ENCODE data around the gene NUTM2A.
"Not testable (repeated sequence)": the region's sequence is repeated elsewhere in the genome, so short reads cannot be mapped to it uniquely, and the experiment has no call there.

NUTM2A gene

GRCh38 chr10:87187573-87187972, 37.7 kb upstream of the NUTM2A start:
- not testable (repeated sequence) for H3K27me3 ChIP-seq (ENCODE audit: insufficient read depth, low read length); H2BK120ac ChIP-seq (ENCODE audit: insufficient read depth, low read length, poor library complexity)
- 100% methylated on average over 1 of the region's 3 CpGs for WGBS (ENCODE audit: extremely low coverage, insufficient coverage, insufficient read length)

GRCh38 chr10:87191841-87192240, 33.4 kb upstream of the NUTM2A start:
- H2BK12ac ChIP-seq (ENCODE audit: low read length); H4K8ac ChIP-seq (ENCODE audit: low read depth, low read length): not testable (repeated sequence)

More at GRCh38 chr10:87187573-87187972, 37.7 kb upstream of the NUTM2A start:
- not testable (repeated sequence) for H4K12ac ChIP-seq (ENCODE audit: low read depth, low read length); H3K9ac ChIP-seq (ENCODE audit: low read length); H3K79me2 ChIP-seq (ENCODE audit: control insufficient read depth, insufficient read depth, low read length, poor library complexity); H2AFZ ChIP-seq (ENCODE audit: insufficient read depth, low read length, poor library complexity); H3K18ac ChIP-seq (ENCODE audit: low read length); H3K36me3 ChIP-seq (ENCODE audit: control insufficient read depth in 1 of 2, insufficient read depth in 2 of 2, low read length in 2 of 2); H2BK5ac ChIP-seq (ENCODE audit: low read depth, low read length, poor library complexity); H3K9me3 ChIP-seq (ENCODE audit: insufficient read depth, low read depth, low read length); H3K23ac ChIP-seq (ENCODE audit: low read length); H3K4me1 ChIP-seq (ENCODE audit: control insufficient read depth in 1 of 2, insufficient read depth in 2 of 2, low read length in 2 of 2); DNase-seq; H3K14ac ChIP-seq (ENCODE audit: low read length); H3K4me3 ChIP-seq (ENCODE audit: low read depth, low read length); H3K4ac ChIP-seq (ENCODE audit: low read depth, low read length); H2AK5ac ChIP-seq (ENCODE audit: low read length); H4K91ac ChIP-seq (ENCODE audit: low read depth, low read length); H2BK12ac ChIP-seq (ENCODE audit: low read length); H3K4me2 ChIP-seq (ENCODE audit: low read length); H3K27ac ChIP-seq (ENCODE audit: low read depth, low read length); H3K79me1 ChIP-seq (ENCODE audit: low read length); H4K8ac ChIP-seq (ENCODE audit: low read depth, low read length)

GRCh38 chr10:87200924-87201323, 24.3 kb upstream of the NUTM2A start:
- H2BK12ac ChIP-seq (ENCODE audit: low read length), result not testable (repeated sequence)
- no CpG with 5 or more reads among the region's 6 CpGs for WGBS (ENCODE audit: extremely low coverage, insufficient coverage, insufficient read length)
- peak; percentile 53 to 81 for DNase-seq

More at GRCh38 chr10:87191841-87192240, 33.4 kb upstream of the NUTM2A start:
- not testable (repeated sequence) for H2AFZ ChIP-seq (ENCODE audit: insufficient read depth, low read length, poor library complexity); H2BK120ac ChIP-seq (ENCODE audit: insufficient read depth, low read length, poor library complexity); H3K4me2 ChIP-seq (ENCODE audit: low read length); H3K9me3 ChIP-seq (ENCODE audit: insufficient read depth, low read depth, low read length); H3K4ac ChIP-seq (ENCODE audit: low read depth, low read length); H3K27ac ChIP-seq (ENCODE audit: low read depth, low read length); H3K23ac ChIP-seq (ENCODE audit: low read length); H3K4me3 ChIP-seq (ENCODE audit: low read depth, low read length); H3K9ac ChIP-seq (ENCODE audit: low read length); H4K12ac ChIP-seq (ENCODE audit: low read depth, low read length); H3K79me2 ChIP-seq (ENCODE audit: control insufficient read depth, insufficient read depth, low read length, poor library complexity); H3K14ac ChIP-seq (ENCODE audit: low read length); H2AK5ac ChIP-seq (ENCODE audit: low read length); H3K27me3 ChIP-seq (ENCODE audit: insufficient read depth, low read length); H3K4me1 ChIP-seq (ENCODE audit: control insufficient read depth in 1 of 2, insufficient read depth in 2 of 2, low read length in 2 of 2); H3K18ac ChIP-seq (ENCODE audit: low read length); H4K91ac ChIP-seq (ENCODE audit: low read depth, low read length); H3K79me1 ChIP-seq (ENCODE audit: low read length); H3K36me3 ChIP-seq (ENCODE audit: control insufficient read depth in 1 of 2, insufficient read depth in 2 of 2, low read length in 2 of 2); H2BK5ac ChIP-seq (ENCODE audit: low read depth, low read length, poor library complexity)
- no CpG with 5 or more reads among the region's 3 CpGs for WGBS (ENCODE audit: extremely low coverage, insufficient coverage, insufficient read length)
- DNase-seq, result peak in 1 of 2 donors; percentile 44

GRCh38 chr10:87204801-87205200, 20.4 kb upstream of the NUTM2A start:
- H3K9ac ChIP-seq (ENCODE audit: low read length); H2AFZ ChIP-seq (ENCODE audit: insufficient read depth, low read length, poor library complexity); H3K4me3 ChIP-seq (ENCODE audit: low read depth, low read length); H2AK5ac ChIP-seq (ENCODE audit: low read length); H3K18ac ChIP-seq (ENCODE audit: low read length); H4K8ac ChIP-seq (ENCODE audit: low read depth, low read length); H3K79me2 ChIP-seq (ENCODE audit: control insufficient read depth, insufficient read depth, low read length, poor library complexity); H3K14ac ChIP-seq (ENCODE audit: low read length); H3K9me3 ChIP-seq (ENCODE audit: insufficient read depth, low read depth, low read length); H2BK120ac ChIP-seq (ENCODE audit: insufficient read depth, low read length, poor library complexity); H3K4ac ChIP-seq (ENCODE audit: low read depth, low read length); H3K23ac ChIP-seq (ENCODE audit: low read length); H3K36me3 ChIP-seq (ENCODE audit: control insufficient read depth in 1 of 2, insufficient read depth in 2 of 2, low read length in 2 of 2); H3K27me3 ChIP-seq (ENCODE audit: insufficient read depth, low read length); H2BK12ac ChIP-seq (ENCODE audit: low read length); H3K79me1 ChIP-seq (ENCODE audit: low read length); H3K4me1 ChIP-seq (ENCODE audit: control insufficient read depth in 1 of 2, insufficient read depth in 2 of 2, low read length in 2 of 2); H4K91ac ChIP-seq (ENCODE audit: low read depth, low read length); H3K4me2 ChIP-seq (ENCODE audit: low read length); H2BK5ac ChIP-seq (ENCODE audit: low read depth, low read length, poor library complexity); DNase-seq; H4K12ac ChIP-seq (ENCODE audit: low read depth, low read length); H3K27ac ChIP-seq (ENCODE audit: low read depth, low read length): not testable (repeated sequence)
- no CpG with 5 or more reads among the region's 4 CpGs for WGBS (ENCODE audit: extremely low coverage, insufficient coverage, insufficient read length)

More at GRCh38 chr10:87200924-87201323, 24.3 kb upstream of the NUTM2A start:
- not testable (repeated sequence) for H3K4me1 ChIP-seq (ENCODE audit: control insufficient read depth in 1 of 2, insufficient read depth in 2 of 2, low read length in 2 of 2); H3K36me3 ChIP-seq (ENCODE audit: control insufficient read depth in 1 of 2, insufficient read depth in 2 of 2, low read length in 2 of 2); H3K14ac ChIP-seq (ENCODE audit: low read length); H3K4me2 ChIP-seq (ENCODE audit: low read length); H2AFZ ChIP-seq (ENCODE audit: insufficient read depth, low read length, poor library complexity); H3K18ac ChIP-seq (ENCODE audit: low read length); H3K9me3 ChIP-seq (ENCODE audit: insufficient read depth, low read depth, low read length); H3K4me3 ChIP-seq (ENCODE audit: low read depth, low read length); H3K9ac ChIP-seq (ENCODE audit: low read length); H3K79me1 ChIP-seq (ENCODE audit: low read length); H3K4ac ChIP-seq (ENCODE audit: low read depth, low read length); H4K12ac ChIP-seq (ENCODE audit: low read depth, low read length); H3K23ac ChIP-seq (ENCODE audit: low read length); H4K8ac ChIP-seq (ENCODE audit: low read depth, low read length); H2BK5ac ChIP-seq (ENCODE audit: low read depth, low read length, poor library complexity); H2BK120ac ChIP-seq (ENCODE audit: insufficient read depth, low read length, poor library complexity); H3K27ac ChIP-seq (ENCODE audit: low read depth, low read length); H3K79me2 ChIP-seq (ENCODE audit: control insufficient read depth, insufficient read depth, low read length, poor library complexity); H3K27me3 ChIP-seq (ENCODE audit: insufficient read depth, low read length); H4K91ac ChIP-seq (ENCODE audit: low read depth, low read length); H2AK5ac ChIP-seq (ENCODE audit: low read length)
